ENCODE measurements around the gene KSR2.

- TF ChIP-seq CTCF (IDR thresholded peaks at IDR 0.05) (no peak), POLR2A (IDR thresholded peaks at IDR 0.05) (no peak)
Measured at GRCh38 chr12:117844114-117844830, 124.5 kb downstream of the KSR2 start.

Data from testis (tissue), 2 donors.